ENCODE results near the gene ALDH16A1. TPM values are rescaled to one million over a fixed set of nuclear protein-coding genes. Genes with fewer than 3 reads are reported as not detected.

Gene ALDH16A1
- total and polyA plus RNA-seq, 2 of the 8 experiments (the other 6 are each of a cell fraction or from before 2014, with no cell fraction given), result 30.5 to 34.3 TPM

DNA sequence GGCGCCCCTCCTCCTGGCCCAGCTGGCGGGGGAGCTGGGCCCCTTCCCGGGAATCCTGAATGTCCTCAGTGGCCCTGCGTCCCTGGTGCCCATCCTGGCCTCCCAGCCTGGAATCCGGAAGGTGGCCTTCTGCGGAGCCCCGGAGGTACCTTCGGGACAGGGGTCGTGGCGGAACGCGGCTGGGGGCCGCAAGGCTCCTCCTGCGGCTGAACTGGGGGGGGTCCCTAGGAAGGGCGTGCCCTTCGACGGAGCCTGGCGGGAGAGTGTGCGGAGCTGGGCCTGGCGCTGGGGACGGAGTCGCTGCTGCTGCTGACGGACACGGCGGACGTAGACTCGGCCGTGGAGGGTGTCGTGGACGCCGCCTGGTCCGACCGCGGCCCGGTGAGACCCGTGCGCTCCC, 8.6 kb downstream of the ALDH16A1 start (continued):
- TF ChIP-seq POLR2A (IDR thresholded peaks at IDR 0.05; ENCODE audit: control extremely low read depth in 1 of 2, low read depth in 2 of 2, low read length in 2 of 2) (no peak), CHD2 (IDR thresholded peaks at IDR 0.05; ENCODE audit: low read length) (no peak), ZNF274 (IDR thresholded peaks at IDR 0.05; ENCODE audit: borderline replicate concordance, extremely low read depth, low read length) (no peak), EZH2 (IDR thresholded peaks at IDR 0.05; ENCODE audit: low read depth, low read length, severe bottlenecking) (no peak), MAFK (IDR thresholded peaks at IDR 0.05; ENCODE audit: low read depth, low read length) (no peak), RAD21 (IDR thresholded peaks at IDR 0.05 in 1 of 2, conservative IDR thresholded peaks at IDR 0.05 in 1 of 2; ENCODE audit: low read depth in 2 of 2, low read length in 2 of 2) (no peak), POLR2AphosphoS5 (IDR thresholded peaks at IDR 0.05; ENCODE audit: low read depth, low read length) (no peak), HDAC2 (IDR thresholded peaks at IDR 0.05; ENCODE audit: borderline replicate concordance in 1 of 2, low read depth in 2 of 2, low read length in 2 of 2) (no peak)

Data from H1 (cell line).